NCI-H1092 (cell line): ENCODE data around the gene PLXNA2.

Experiments
- DNase-seq: peaks from one replicate; lab custom pipeline; 2025; lab: John Stamatoyannopoulos, UW

The PLXNA2 gene

DNA sequence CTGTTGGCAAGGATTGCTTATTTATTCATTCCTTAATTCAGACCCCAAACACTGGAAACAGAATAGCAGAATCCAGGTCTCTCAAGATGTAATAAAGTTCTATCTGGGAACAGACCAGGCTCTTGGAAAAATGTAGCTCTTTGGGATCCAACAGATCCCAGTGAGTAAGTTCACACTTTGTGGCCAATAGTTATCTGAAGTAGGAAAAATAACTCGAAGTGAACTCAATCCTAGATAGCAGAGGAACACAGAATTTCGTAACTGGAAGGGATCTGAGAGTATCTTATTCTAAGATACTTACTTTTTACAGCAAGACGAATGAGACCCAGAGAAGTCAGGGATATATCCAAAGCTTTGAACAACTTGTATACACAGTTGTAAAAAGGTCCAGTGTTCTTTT is 182.6 kb downstream of the PLXNA2 start:
- no peak for DNase-seq

DNA sequence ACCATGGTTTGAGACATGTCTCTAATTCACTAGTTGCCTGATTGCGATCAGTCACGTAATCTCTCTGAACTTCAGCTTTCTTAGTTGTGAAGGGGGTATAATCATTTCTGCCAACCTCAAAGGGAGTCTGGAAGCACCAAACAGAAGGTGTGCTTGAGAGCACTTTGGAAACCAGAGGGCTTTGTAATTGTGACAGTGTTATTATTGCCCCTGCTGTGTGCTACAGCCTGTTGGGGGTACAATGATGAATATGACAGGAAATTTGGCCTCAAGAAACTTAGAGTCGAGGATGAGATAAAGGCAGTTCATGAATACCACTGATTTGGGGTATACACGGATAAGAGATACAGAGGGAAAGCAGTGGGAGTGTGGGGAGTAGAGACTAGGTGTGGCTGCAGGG is 183.1 kb downstream of the PLXNA2 start:
- no peak for DNase-seq

DNA sequence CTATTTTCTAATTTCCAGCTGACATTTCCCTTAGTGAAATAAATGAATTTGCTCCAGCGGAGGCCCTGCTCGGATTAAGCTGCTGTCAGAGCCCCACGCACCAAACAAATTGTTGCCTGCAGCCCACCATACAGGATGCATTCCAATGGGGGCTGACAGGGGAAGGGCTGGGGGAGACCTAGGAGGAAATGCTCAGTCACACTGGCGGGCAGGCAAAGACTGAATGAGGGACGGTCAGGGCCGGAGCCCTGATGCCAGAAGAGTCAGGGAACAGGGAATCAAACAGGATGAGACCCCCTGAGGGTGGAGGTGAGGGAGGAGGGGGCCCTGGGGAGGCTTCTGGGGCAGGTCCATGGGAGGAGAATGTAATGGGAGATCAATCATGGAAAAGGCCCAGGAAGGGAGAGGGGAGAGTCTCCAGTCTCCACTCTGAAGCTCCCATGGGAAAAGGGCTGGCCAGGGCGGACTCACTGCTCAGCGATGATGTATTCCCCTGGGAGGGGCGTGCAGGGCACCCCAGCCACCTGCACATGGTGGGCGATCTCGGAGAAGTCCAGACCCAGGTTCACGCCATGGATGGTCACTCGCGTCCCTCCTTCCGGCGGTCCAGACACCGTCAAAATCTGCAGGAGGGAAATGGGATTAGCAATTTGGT is 183.8 kb downstream of the PLXNA2 start:
- DNase-seq, result no peak

DNA sequence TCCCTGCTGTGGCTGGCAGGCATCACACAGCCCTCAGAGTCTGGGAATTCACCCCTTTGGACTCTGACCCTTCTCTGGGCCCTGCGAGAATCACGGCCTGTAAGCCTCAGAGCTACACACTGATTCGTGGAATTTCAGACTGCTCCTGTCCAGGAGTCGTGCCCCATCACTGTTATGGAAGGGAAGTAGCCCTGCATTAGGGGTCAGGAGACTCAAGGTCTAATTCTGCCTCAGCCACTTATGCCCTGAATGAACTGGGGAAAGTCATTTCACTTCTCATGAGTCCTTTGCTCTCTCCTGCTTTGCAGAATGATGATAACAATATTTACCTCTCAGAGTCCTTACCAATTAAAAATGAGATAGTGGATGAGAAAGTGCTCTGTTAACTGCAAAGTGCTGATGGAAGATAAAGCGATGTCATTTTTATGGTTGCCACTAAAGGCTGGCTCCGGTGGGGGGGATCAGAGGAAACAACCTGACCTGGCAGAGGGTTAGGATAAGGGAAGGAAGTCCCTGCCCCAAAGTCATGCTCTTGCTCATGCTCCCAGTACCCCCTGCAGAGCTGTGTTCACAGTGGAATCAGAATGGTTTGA is 184.7 kb downstream of the PLXNA2 start:
- DNase-seq, result no peak

DNA sequence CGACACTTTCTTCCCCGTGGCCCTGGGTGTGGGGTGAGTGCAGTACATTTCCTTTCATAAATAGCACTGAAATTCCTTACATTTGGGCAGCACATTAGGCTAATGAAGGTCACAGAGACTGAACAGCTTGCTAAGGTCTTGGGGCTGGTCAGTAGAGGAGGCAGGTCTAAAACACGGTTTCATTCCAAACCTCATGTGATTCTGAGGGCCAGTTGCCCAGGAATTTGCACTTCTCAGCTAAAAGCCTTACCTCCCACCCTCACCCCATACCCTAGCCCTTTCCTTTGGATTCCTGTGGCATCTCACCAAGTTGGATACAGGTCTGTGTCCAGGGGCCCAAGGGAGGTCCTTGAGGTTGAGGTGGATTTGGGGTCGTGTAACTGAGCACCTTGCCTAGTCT is 185.4 kb downstream of the PLXNA2 start:
- DNase-seq, result no peak

DNA sequence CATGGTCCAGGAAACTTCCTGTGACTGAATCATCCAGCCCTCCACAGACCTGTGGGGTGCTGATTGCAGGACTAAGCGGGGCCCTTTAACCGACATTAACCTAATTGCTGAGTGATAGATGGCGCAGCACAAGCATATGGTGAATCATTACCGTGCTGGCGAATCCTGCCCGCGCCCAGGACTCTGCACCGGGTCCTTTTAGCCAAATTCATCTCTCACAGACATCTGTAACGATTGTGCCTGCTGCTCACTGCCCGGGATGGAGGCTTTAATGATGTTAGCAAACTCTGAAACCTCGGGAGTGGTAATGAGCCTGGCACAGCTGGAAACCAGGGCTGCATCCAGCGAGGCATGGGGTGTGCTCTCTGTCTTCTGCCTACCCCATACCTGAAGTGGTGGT is 185.9 kb downstream of the PLXNA2 start:
- DNase-seq, result no peak

DNA sequence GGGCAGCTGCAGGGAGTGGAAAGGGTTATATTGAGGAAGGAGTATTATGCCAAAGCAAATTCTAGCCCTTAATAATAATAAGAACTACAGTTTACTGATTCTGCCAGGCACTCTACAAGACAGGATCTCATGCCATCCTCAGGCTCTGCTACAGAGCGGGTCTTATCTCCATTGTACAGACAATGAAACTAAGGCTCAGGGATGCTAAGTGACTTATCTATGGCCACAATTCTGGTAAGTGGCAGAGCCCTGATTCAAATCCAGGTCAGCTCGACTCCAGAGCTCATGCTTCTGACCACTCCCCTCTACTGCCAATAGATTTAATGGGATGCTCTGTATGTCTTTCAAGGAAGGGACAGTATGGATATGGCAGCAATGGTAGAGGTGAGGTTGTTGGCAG is 187.1 kb downstream of the PLXNA2 start:
- DNase-seq, result no peak

DNA sequence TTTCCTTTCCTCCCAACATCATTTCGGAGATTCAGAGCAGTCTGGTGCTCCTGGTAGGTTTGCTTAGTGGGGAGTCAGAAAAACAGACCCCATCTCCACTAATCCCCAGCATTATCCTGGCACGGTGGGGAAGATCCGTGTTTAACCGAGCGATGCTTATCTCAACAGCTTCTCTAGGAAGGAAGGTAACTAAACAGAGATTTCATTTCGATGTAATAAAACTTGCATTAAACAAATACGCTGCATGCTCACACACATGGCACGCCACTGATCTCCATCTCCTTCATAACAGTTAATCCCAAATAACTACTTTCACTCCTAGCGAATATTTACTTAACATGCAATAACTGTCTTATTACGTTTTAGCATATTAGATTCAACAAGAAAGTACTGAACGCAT is 188.6 kb downstream of the PLXNA2 start:
- no peak for DNase-seq

DNA sequence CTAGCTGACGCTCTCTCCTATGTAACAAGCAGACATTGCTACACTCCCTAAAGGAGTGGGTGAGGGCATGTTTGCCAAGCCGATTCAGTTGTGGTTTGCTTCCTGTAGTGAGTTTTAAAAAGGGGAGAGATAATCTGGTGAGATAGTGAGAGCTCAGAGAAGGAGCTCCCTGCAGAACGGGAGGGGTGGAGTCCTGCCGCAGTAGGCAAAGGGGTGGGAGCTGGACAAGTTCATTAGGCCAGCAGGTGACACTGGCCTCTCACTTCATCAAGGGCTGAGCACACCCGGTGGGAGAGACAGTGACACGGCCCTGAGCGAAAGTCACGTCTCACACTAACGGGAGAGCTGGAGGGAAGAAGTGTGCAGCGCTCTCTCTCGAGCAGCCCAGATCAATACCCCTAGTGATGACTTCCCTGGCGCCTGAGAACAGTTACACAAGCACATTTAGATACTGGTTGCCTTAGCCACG is 189.2 kb downstream of the PLXNA2 start:
- DNase-seq, result no peak

DNA sequence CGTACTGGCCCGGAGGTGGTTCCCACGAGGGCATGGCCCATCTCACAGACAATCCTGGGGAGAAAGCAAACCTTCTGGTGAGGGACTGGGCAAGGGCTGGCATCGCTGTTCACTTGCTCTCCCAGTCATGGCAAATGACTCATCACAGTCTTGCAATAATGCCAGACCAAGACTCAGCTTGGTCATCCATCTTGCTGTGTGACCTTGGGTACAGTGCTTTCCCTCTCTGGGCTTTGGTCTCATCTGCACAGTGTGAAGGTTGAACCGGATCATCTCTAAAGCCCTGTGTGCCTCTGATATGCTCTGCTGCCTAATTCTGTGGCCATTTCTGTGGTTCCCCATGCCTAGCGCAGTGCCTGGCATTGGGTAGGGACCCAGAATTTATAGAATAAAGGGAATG is 189.7 kb downstream of the PLXNA2 start:
- no peak for DNase-seq

DNA sequence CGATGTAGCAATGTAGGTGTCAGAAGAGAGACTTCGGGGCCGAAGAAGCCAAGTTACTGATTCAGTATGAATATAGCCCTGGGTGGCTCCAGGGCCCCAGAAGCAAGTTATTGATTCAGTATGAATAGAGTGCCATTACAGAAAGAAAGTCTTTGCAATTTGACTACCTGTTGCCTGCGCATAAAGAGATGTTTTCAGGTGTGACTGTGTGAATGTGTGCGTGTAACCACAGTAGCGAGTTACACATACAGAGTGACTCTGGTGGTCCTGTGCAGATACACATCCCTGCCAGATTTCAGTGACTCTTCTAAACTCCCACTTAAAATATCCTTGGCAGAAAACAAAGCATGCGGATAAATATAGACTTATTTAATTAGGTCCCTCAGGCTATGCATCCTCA is 190.5 kb downstream of the PLXNA2 start:
- no peak for DNase-seq

DNA sequence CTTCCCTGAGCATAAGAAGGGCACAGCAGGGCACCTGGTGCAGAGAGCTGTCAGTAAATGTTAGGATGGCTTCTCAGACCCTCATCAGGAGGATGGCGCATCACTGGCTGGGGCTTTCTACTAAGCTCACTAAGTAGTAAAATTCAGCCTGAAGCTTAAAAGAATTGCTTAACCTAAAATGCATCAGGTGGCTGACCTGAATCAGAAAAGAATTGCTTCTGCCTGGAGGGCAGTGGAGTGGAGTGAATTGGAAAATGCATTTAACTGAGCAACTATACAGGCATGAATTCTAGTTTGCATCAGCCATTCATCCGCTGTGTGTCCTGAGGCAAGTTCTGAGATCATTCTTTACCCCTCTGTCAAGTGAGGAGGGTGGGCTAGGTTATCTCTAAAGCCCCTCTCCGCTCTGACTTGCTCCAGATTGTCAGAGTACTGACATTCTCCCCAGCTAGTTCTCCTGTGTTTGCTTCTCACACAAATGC is 191.2 kb downstream of the PLXNA2 start:
- DNase-seq, result no peak

DNA sequence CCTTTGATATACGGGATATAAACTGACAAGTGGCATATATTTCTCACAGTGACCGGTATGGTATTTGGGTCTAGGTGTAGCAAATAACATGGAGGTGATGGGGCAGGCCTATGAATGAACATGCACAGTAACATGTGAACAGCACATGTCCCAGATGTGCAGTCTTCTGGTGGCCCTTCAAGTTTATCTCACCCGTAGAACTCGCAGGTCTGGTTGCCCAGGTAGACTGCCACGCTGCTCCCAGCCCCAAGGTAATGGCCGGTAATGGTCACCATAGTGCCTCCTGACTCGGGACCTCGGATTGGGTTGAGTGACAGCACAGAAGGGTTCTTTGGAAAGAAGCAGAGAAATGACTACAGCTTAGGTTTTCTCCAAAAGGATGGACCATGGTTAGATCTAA is 192.0 kb downstream of the PLXNA2 start:
- no peak for DNase-seq

DNA sequence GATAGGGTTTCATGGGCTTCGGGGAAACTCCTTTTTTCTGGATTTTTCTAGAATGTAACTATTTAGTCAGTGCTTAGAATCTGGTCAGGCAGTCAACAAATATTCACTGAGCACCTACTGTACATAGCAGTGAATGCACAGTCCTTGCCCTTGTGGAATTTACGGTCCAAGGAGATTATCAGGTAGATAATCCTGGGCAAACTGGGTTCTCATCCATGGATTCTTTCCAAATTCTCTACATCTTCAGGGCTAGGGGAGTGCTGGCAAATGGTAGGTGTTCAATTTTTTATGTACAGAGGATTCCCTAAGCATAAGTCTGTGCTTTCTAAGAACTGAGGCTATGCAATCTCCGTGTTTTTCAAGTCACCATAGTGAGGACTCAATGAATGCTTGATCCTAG is 192.5 kb downstream of the PLXNA2 start:
- no peak for DNase-seq

DNA sequence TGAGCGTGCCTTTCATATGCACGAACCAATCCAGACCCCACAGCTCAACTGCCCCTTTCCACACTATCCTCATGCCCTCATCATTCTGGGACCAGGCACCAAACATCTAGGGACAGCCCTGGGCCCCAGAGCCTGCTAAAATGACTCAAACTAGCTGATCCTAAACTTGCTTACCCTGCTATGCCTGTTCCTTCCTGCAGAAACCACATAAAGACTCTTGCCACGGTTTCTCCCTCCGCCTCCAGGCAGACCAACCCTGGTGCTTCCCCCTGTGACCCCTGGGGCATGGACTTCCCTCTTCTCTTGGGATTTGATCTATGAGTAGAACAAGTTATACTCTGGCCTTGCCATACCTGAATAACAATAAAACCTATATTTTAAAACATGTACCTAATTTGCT is 195.3 kb downstream of the PLXNA2 start:
- DNase-seq, result no peak

DNA sequence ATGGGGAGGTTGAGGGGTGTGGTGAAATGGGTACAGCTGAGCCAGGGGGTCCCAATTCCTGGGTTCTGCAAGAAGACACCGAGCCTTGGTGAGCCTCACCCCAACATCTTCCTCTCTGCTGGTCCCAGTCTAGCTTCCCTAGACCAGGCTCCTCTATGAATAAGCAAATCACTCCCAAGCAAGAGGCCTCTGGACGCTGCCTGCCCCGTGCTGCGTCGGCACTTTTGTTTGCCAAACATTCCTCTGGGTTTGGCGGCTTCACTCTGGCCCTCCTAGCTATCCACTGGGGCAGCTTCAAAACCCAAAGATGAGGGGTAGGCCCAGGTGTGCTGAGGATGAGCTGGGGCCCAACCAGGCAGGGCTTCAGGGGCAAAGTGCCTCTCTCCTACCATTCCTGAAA is 196.2 kb downstream of the PLXNA2 start:
- DNase-seq, result no peak

DNA sequence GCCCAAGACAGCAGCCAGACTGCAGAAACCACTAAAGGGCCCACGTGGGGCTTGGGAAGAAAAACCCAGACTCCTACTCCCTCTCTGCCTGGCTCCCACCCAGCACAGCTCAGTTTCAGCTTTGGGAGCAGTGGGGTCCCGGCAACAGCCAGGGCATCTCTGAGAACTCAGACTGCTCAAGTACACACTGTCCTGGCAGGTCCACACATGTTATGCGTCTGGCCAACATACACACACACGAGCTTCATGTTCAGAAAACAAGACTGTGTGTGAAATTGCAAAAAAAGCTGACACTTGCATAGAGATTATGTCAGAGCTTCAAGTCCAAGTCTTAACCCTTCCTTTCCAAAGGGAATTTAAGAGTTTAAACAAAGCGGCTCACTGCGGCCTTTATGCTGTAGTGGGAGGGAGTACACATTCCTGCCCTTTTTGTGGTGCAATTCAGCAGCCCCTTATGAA is 196.7 kb downstream of the PLXNA2 start:
- DNase-seq, result no peak

DNA sequence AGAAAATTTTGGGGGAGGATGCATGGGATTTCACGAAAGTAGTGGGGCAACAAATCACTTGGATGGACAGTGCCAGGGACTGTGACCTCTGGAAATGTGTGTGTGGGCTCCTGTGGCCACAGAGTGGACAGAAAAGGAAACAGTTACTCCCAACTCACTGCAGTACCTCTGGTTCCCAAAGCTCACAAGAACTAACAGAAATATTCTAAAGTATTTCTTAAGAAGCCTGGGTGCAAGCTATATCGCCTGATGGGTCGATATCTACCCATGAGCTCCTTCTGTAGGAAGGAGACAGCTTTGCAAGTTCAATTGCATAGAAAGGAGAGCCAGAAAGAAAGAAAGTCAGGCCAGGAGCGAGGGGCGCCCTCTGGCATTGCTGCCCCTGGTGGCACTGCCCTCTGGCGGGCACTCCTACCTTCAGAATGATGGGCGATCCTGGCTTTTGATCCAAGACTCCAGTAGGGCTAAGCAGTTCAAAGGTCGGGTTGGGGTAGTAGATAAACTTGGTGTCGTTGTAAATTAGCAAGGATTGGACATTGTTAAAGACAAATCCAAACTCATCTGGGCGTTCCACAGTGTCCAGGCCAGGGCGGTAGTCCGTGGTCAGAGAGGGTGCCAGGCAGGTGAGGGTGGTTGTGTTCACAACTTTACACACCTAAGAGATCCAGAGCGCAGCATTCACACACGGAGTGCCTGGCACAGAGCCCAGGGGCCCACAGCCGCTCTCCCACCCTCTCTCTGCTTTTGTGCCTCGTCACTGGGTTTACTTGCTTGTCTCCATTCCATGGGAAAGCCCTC is 198.5 kb downstream of the PLXNA2 start:
- no peak for DNase-seq

DNA sequence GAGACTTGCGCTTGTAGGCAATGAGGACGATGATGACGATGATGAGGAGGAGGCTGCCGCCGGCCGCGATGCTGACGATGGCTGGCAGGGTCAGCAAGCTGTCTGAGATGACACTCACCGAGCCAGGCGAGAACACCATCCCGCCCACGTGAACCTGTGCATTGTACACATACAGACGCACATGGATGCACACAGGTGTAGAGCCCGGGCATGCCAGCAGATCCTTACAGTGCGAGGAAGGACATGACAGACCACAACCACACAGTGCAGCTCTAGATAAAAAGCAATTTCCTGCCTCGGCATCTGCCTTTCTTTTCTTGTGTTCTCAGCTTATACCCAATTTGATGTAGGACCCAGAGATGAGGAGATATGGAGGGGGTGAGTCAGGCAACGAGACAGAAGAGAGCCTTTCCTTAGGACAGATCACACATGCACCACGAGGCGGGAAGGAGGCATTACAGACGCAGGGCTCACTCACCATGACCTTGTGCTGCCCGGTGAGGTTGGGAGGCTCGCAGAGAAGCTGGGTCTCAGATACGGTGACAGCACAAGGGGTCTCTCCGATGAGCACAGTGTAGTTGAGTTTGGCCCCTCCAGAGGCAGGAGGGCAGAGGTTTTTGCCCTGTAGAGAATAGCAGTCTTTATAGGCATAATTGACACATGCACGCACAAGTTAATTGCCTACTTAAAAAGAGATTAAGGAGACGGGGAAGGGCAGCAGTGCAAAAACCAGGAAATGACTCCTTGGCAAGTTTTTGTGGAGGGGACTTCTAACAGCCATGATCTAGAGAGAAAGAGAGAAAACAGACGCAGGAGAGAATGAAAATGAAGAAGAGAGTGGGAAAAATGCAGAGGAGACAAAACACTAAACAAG is 199.4 kb downstream of the PLXNA2 start:
- DNase-seq, result no peak

DNA sequence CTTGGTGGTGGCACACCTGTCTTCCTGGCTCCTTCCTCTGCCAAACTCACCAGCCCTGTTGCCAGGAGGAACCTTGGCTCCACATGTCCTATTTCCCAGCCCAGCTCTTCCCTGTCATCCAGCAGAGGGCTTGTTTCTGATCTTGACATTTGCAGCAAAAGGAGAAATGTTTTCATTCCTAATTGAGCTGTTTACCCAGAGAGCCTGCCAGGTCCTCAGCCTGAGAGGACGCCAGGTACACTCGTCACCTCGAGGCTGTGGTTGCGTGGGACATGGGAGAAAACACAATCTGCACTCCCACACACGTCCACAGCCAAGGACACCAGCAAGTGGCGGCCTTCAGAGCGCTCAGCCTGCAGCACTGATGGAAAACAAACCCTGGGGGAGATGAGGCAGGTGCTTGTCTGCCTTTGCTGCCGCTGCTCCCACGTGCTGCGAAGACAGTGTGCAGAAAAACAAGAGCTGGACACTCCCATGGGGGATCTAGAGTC is 200.4 kb downstream of the PLXNA2 start:
- DNase-seq, result peak; percentile 40

DNA sequence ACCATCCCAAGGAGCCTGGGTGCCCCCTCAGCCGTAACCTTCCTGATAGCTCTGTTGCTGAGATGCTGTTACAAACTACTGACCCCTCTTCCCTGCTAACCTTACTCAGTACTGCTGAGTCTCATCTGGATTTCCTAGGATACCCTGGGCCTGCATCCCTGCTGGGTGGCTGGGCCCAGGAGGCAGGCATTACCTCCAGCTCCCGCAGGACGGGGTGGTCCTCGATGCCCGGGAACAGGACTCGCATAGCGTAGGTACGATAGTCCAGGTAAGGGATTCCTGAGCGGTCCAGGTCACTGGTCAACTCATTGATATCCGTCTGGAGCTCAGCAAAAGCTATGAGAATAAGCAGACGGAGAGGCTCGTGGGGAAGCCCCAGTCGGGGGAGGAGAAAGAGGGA is 201.3 kb downstream of the PLXNA2 start:
- no peak for DNase-seq

DNA sequence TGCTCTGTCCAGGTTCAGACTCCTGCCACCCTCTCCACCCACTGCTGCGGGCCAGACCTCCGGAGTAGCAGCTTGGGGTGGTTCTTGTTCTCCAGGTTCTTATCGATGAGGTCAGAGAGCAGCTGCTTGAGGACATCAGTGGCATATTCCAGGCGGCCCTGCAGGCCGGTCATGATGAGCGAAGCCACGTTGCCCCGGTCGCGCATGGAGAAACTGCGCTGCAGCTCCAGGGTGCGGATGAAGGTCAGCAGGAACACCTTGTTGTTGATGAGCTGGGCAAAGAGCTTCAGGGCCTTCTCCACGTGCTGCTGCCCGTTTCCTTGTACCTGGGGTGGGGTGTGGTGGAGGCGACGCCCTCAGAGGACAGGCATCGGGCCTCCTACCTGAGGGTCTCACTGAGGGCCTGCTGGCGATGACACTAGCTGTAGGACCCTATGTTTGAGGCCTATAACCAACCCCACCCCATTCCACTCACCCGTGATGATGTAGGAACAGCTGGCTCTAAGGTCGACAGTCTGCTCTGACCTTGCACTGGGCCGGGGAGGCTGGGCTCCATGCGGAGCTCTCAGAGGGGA is 202.1 kb downstream of the PLXNA2 start:
- DNase-seq, result no peak
